ENCODE data around the gene TESK2. TPM values are rescaled to one million over a fixed set of nuclear protein-coding genes. Genes with fewer than 3 reads are reported as not detected.

TESK2 gene
- total RNA-seq, 1 donor from 2014 or later = 8.0 TPM

GRCh38 chr1:45335855-45336324 is 155.1 kb downstream of the TESK2 start:
- TF ChIP-seq CTCF (IDR thresholded peaks at IDR 0.05; ENCODE audit: unreplicated experiment) = no peak
- Mint-ChIP-seq H3K9me3 (ENCODE audit: unreplicated experiment) (no peaks in the 10 kb centered on the region), H3K4me3 (ENCODE audit: unreplicated experiment) (peak overlapping the region; percentile 49), H3K27ac (ENCODE audit: unreplicated experiment) (peak overlapping the region; percentile 94), H3K27me3 (ENCODE audit: unreplicated experiment) (peaks cover 5% of the 10 kb centered on the region), H3K4me1 (ENCODE audit: unreplicated experiment) (peaks cover 59% of the 10 kb centered on the region), H3K36me3 (ENCODE audit: low read depth, unreplicated experiment) (no peaks in the 10 kb centered on the region)
- no peak for DNase-seq (ENCODE audit: low spot score)

GRCh38 chr1:45334308-45335245 is 156.4 kb downstream of the TESK2 start:
- no peak for TF ChIP-seq CTCF (IDR thresholded peaks at IDR 0.05; ENCODE audit: unreplicated experiment)
- Mint-ChIP-seq H3K9me3 (ENCODE audit: unreplicated experiment) (no peaks in the 10 kb centered on the region), H3K36me3 (ENCODE audit: low read depth, unreplicated experiment) (peaks cover 3% of the 10 kb centered on the region), H3K27me3 (ENCODE audit: unreplicated experiment) (peaks cover 7% of the 10 kb centered on the region), H3K4me3 (ENCODE audit: unreplicated experiment) (no peak overlapping the region), H3K4me1 (ENCODE audit: unreplicated experiment) (peaks cover 51% of the 10 kb centered on the region), H3K27ac (ENCODE audit: unreplicated experiment) (peak overlapping the region; percentile 64)
- no peak for DNase-seq (ENCODE audit: low spot score)

GRCh38 chr1:45332346-45332720 is 158.6 kb downstream of the TESK2 start:
- Mint-ChIP-seq H3K4me3 (ENCODE audit: unreplicated experiment) (no peak overlapping the region), H3K27ac (ENCODE audit: unreplicated experiment) (no peak overlapping the region), H3K9me3 (ENCODE audit: unreplicated experiment) (no peaks in the 10 kb centered on the region), H3K4me1 (ENCODE audit: unreplicated experiment) (peaks cover 38% of the 10 kb centered on the region), H3K36me3 (ENCODE audit: low read depth, unreplicated experiment) (peaks cover 6% of the 10 kb centered on the region), H3K27me3 (ENCODE audit: unreplicated experiment) (peaks cover 8% of the 10 kb centered on the region)
- DNase-seq (ENCODE audit: low spot score) = no peak
- no peak for TF ChIP-seq CTCF (IDR thresholded peaks at IDR 0.05; ENCODE audit: unreplicated experiment)

- Mint-ChIP-seq H3K4me3 (ENCODE audit: unreplicated experiment) (no peak overlapping the region), H3K36me3 (ENCODE audit: low read depth, unreplicated experiment) (peaks cover 6% of the 10 kb centered on the region), H3K9me3 (ENCODE audit: unreplicated experiment) (no peaks in the 10 kb centered on the region), H3K4me1 (ENCODE audit: unreplicated experiment) (peaks cover 31% of the 10 kb centered on the region), H3K27ac (ENCODE audit: unreplicated experiment) (no peak overlapping the region), H3K27me3 (ENCODE audit: unreplicated experiment) (peaks cover 8% of the 10 kb centered on the region)
- no peak for DNase-seq (ENCODE audit: low spot score)
- no peak for TF ChIP-seq CTCF (IDR thresholded peaks at IDR 0.05; ENCODE audit: unreplicated experiment)
These were observed 159.3 kb downstream of the TESK2 start for GRCh38 chr1:45331436-45332345.
